HL-60/S4 (cell line): Measurements from ENCODE around the gene FAM193B.
"Not testable (repeated sequence)": the region's sequence is repeated elsewhere in the genome, so short reads cannot be mapped to it uniquely, and the experiment has no call there.

Experiments
- in situ Hi-C: fragments of 300-500 bp; cut with MboI; formaldehyde crosslinking; loops from 2 replicates; pipeline ENCODE4 v1.14.3; 2022; ENCODE audit warnings: low sequenced_read_pairs

Gene FAM193B

GRCh38 chr5:177588413-177588909 is 34.1 kb upstream of the FAM193B start:
- in situ Hi-C loops: no loop called here

GRCh38 chr5:177578316-177578715 is 24.0 kb upstream of the FAM193B start:
- in situ Hi-C loops: no loop called here

GRCh38 chr5:177576169-177576568 is 21.8 kb upstream of the FAM193B start:
- in situ Hi-C loops: no loop called here

GRCh38 chr5:177575488-177575887 is 21.1 kb upstream of the FAM193B start:
- in situ Hi-C loops: no loop called here

- in situ Hi-C loops: no loop called here
Observed at GRCh38 chr5:177569894-177570293, 15.5 kb upstream of the FAM193B start.

GRCh38 chr5:177568326-177568725 is 14.0 kb upstream of the FAM193B start:
- in situ Hi-C loops: no loop called here

- in situ Hi-C loops: no loop called here
Observed at GRCh38 chr5:177565046-177565445, 10.7 kb upstream of the FAM193B start.

GRCh38 chr5:177559446-177559941 is 5.1 kb upstream of the FAM193B start:
- in situ Hi-C loops: not testable (repeated sequence)

GRCh38 chr5:177557796-177558195 is 3.4 kb upstream of the FAM193B start:
- in situ Hi-C loops: no loop called here

GRCh38 chr5:177557041-177557647 is 2.8 kb upstream of the FAM193B start:
- in situ Hi-C loops: no loop called here

- in situ Hi-C loops: no loop called here
Observed at GRCh38 chr5:177555665-177556064, 1.3 kb upstream of the FAM193B start.

- in situ Hi-C loops: no loop called here
Observed at GRCh38 chr5:177555228-177555627, 865 bp upstream of the FAM193B start.

- in situ Hi-C loops: no loop called here
Observed at GRCh38 chr5:177553671-177554429, 513 bp downstream of the FAM193B start.

- in situ Hi-C loops: no loop called here
Observed at GRCh38 chr5:177552839-177553455, 1.4 kb downstream of the FAM193B start.

GRCh38 chr5:177550122-177550521 is 4.2 kb downstream of the FAM193B start:
- in situ Hi-C loops: no loop called here

- in situ Hi-C loops: no loop called here
Observed at GRCh38 chr5:177548495-177548894, 5.9 kb downstream of the FAM193B start.

GRCh38 chr5:177547736-177548135 is 6.6 kb downstream of the FAM193B start:
- in situ Hi-C loops: no loop called here

GRCh38 chr5:177546258-177546741 is 8.1 kb downstream of the FAM193B start:
- in situ Hi-C loops: no loop called here

GRCh38 chr5:177545487-177546257 is 8.7 kb downstream of the FAM193B start:
- in situ Hi-C loops: no loop called here

- in situ Hi-C loops: no loop called here
Observed at GRCh38 chr5:177542816-177543465, 11.4 kb downstream of the FAM193B start.
